Measurements from ENCODE around the gene DENND4A.

The DENND4A gene

GRCh38 chr15:65772930-65773329 is 19.2 kb downstream of the DENND4A start:
- Histone ChIP-seq H3K9ac (ENCODE audit: insufficient read length, low read depth) (no peak overlapping the region), H3K36me3 (ENCODE audit: insufficient read depth, insufficient read length, low read length) (no peaks in the 10 kb centered on the region), H3K4me3 (ENCODE audit: insufficient read length, low read depth) (no peak overlapping the region), H3K27me3 (ENCODE audit: insufficient read depth, insufficient read length) (no peaks in the 10 kb centered on the region), H3K9me3 (ENCODE audit: insufficient read depth, low read length) (no peaks in the 10 kb centered on the region), H3K4me1 (ENCODE audit: insufficient read depth, insufficient read length) (no peaks in the 10 kb centered on the region)
- TF ChIP-seq YY1 (IDR thresholded peaks at IDR 0.05; ENCODE audit: insufficient read depth, insufficient read length) (no peak), SUZ12 (IDR thresholded peaks at IDR 0.05; ENCODE audit: extremely low read depth, insufficient read depth, insufficient read length) (no peak), ZNF274 (IDR thresholded peaks at IDR 0.05; ENCODE audit: low read depth, low read length) (no peak)
- DNase-seq (ENCODE audit: low read depth, low spot score): no peak

- DNase-seq (ENCODE audit: low read depth, low spot score): no peak
- no peak overlapping the region for H3K9ac ChIP-seq (ENCODE audit: insufficient read length, low read depth)
- no peaks in the 10 kb centered on the region for H3K27me3 ChIP-seq (ENCODE audit: insufficient read depth, insufficient read length)
- TF ChIP-seq SUZ12 (IDR thresholded peaks at IDR 0.05; ENCODE audit: extremely low read depth, insufficient read depth, insufficient read length) (no peak), ZNF274 (IDR thresholded peaks at IDR 0.05; ENCODE audit: low read depth, low read length) (no peak), YY1 (IDR thresholded peaks at IDR 0.05; ENCODE audit: insufficient read depth, insufficient read length) (no peak)
- no peak overlapping the region for H3K4me3 ChIP-seq (ENCODE audit: insufficient read length, low read depth)
- H3K36me3 ChIP-seq (ENCODE audit: insufficient read depth, insufficient read length, low read length): no peaks in the 10 kb centered on the region
- no peaks in the 10 kb centered on the region for H3K4me1 ChIP-seq (ENCODE audit: insufficient read depth, insufficient read length)
- no peaks in the 10 kb centered on the region for H3K9me3 ChIP-seq (ENCODE audit: insufficient read depth, low read length)
Measured at GRCh38 chr15:65771870-65772269, 20.2 kb downstream of the DENND4A start.

- Histone ChIP-seq H3K9ac (ENCODE audit: insufficient read length, low read depth) (no peak overlapping the region), H3K4me3 (ENCODE audit: insufficient read length, low read depth) (no peak overlapping the region), H3K36me3 (ENCODE audit: insufficient read depth, insufficient read length, low read length) (no peaks in the 10 kb centered on the region)
Measured at GRCh38 chr15:65769482-65769881, 22.6 kb downstream of the DENND4A start.

GRCh38 chr15:65767895-65768294 is 24.2 kb downstream of the DENND4A start:
- no peaks in the 10 kb centered on the region for H3K9me3 ChIP-seq (ENCODE audit: insufficient read depth, low read length)
- no peak for TF ChIP-seq SUZ12 (IDR thresholded peaks at IDR 0.05; ENCODE audit: extremely low read depth, insufficient read depth, insufficient read length)
- no peak for TF ChIP-seq ZNF274 (IDR thresholded peaks at IDR 0.05; ENCODE audit: low read depth, low read length)
- no peak for TF ChIP-seq YY1 (IDR thresholded peaks at IDR 0.05; ENCODE audit: insufficient read depth, insufficient read length)
- DNase-seq (ENCODE audit: low read depth, low spot score): no peak
- H3K4me3 ChIP-seq (ENCODE audit: insufficient read length, low read depth): no peak overlapping the region
- H3K27me3 ChIP-seq (ENCODE audit: insufficient read depth, insufficient read length): no peaks in the 10 kb centered on the region
- no peak overlapping the region for H3K9ac ChIP-seq (ENCODE audit: insufficient read length, low read depth)
- no peaks in the 10 kb centered on the region for H3K36me3 ChIP-seq (ENCODE audit: insufficient read depth, insufficient read length, low read length)
- H3K4me1 ChIP-seq (ENCODE audit: insufficient read depth, insufficient read length): no peaks in the 10 kb centered on the region

More at GRCh38 chr15:65769482-65769881, 22.6 kb downstream of the DENND4A start:
- no peak for TF ChIP-seq YY1 (IDR thresholded peaks at IDR 0.05; ENCODE audit: insufficient read depth, insufficient read length)
- no peak for TF ChIP-seq ZNF274 (IDR thresholded peaks at IDR 0.05; ENCODE audit: low read depth, low read length)
- no peak for TF ChIP-seq SUZ12 (IDR thresholded peaks at IDR 0.05; ENCODE audit: extremely low read depth, insufficient read depth, insufficient read length)
- Histone ChIP-seq H3K27me3 (ENCODE audit: insufficient read depth, insufficient read length) (no peaks in the 10 kb centered on the region), H3K4me1 (ENCODE audit: insufficient read depth, insufficient read length) (no peaks in the 10 kb centered on the region), H3K9me3 (ENCODE audit: insufficient read depth, low read length) (no peaks in the 10 kb centered on the region)
- DNase-seq (ENCODE audit: low read depth, low spot score): no peak

- H3K9ac ChIP-seq (ENCODE audit: insufficient read length, low read depth): no peak overlapping the region
- no peaks in the 10 kb centered on the region for H3K9me3 ChIP-seq (ENCODE audit: insufficient read depth, low read length)
- H3K4me1 ChIP-seq (ENCODE audit: insufficient read depth, insufficient read length): no peaks in the 10 kb centered on the region
- no peaks in the 10 kb centered on the region for H3K36me3 ChIP-seq (ENCODE audit: insufficient read depth, insufficient read length, low read length)
- no peak for DNase-seq (ENCODE audit: low read depth, low spot score)
- H3K27me3 ChIP-seq (ENCODE audit: insufficient read depth, insufficient read length): no peaks in the 10 kb centered on the region
- no peak overlapping the region for H3K4me3 ChIP-seq (ENCODE audit: insufficient read length, low read depth)
- TF ChIP-seq ZNF274 (IDR thresholded peaks at IDR 0.05; ENCODE audit: low read depth, low read length) (no peak), YY1 (IDR thresholded peaks at IDR 0.05; ENCODE audit: insufficient read depth, insufficient read length) (no peak), SUZ12 (IDR thresholded peaks at IDR 0.05; ENCODE audit: extremely low read depth, insufficient read depth, insufficient read length) (no peak)
Measured at GRCh38 chr15:65767264-65767595, 24.9 kb downstream of the DENND4A start.

- no peak overlapping the region for H3K4me3 ChIP-seq (ENCODE audit: insufficient read length, low read depth)
- no peaks in the 10 kb centered on the region for H3K36me3 ChIP-seq (ENCODE audit: insufficient read depth, insufficient read length, low read length)
- no peak for DNase-seq (ENCODE audit: low read depth, low spot score)
- TF ChIP-seq ZNF274 (IDR thresholded peaks at IDR 0.05; ENCODE audit: low read depth, low read length): no peak
- TF ChIP-seq SUZ12 (IDR thresholded peaks at IDR 0.05; ENCODE audit: extremely low read depth, insufficient read depth, insufficient read length): no peak
- TF ChIP-seq YY1 (IDR thresholded peaks at IDR 0.05; ENCODE audit: insufficient read depth, insufficient read length): no peak
- no peak overlapping the region for H3K9ac ChIP-seq (ENCODE audit: insufficient read length, low read depth)
- no peaks in the 10 kb centered on the region for H3K4me1 ChIP-seq (ENCODE audit: insufficient read depth, insufficient read length)
- no peaks in the 10 kb centered on the region for H3K27me3 ChIP-seq (ENCODE audit: insufficient read depth, insufficient read length)
- H3K9me3 ChIP-seq (ENCODE audit: insufficient read depth, low read length): no peaks in the 10 kb centered on the region
Measured at GRCh38 chr15:65766422-65767263, 25.4 kb downstream of the DENND4A start.

GRCh38 chr15:65765106-65765505 is 27.0 kb downstream of the DENND4A start:
- Histone ChIP-seq H3K9me3 (ENCODE audit: insufficient read depth, low read length) (no peaks in the 10 kb centered on the region), H3K9ac (ENCODE audit: insufficient read length, low read depth) (no peak overlapping the region), H3K27me3 (ENCODE audit: insufficient read depth, insufficient read length) (no peaks in the 10 kb centered on the region), H3K36me3 (ENCODE audit: insufficient read depth, insufficient read length, low read length) (no peaks in the 10 kb centered on the region), H3K4me3 (ENCODE audit: insufficient read length, low read depth) (no peak overlapping the region), H3K4me1 (ENCODE audit: insufficient read depth, insufficient read length) (no peaks in the 10 kb centered on the region)
- TF ChIP-seq YY1 (IDR thresholded peaks at IDR 0.05; ENCODE audit: insufficient read depth, insufficient read length): no peak
- no peak for TF ChIP-seq ZNF274 (IDR thresholded peaks at IDR 0.05; ENCODE audit: low read depth, low read length)
- no peak for TF ChIP-seq SUZ12 (IDR thresholded peaks at IDR 0.05; ENCODE audit: extremely low read depth, insufficient read depth, insufficient read length)
- DNase-seq (ENCODE audit: low read depth, low spot score): no peak
